Mesodermal cell (in vitro differentiated cells): ENCODE results near the gene FAM168A.
"Not testable (repeated sequence)": the region's sequence is repeated elsewhere in the genome, so short reads cannot be mapped to it uniquely, and the experiment has no call there.

ENCODE experiments used
- H3K27ac ChIP-seq: 2 replicates; pipeline ENCODE4 v1.7.0; 2013; ENCODE audit warnings: mild to moderate bottlenecking, low read depth, low read length, moderate library complexity; ENCODE audit not compliant: severe bottlenecking
- H3K36me3 ChIP-seq: 2 replicates; pipeline ENCODE4 v1.7.1; 2013; ENCODE audit warnings: mild to moderate bottlenecking, low read length, moderate library complexity; ENCODE audit not compliant: control insufficient read depth, insufficient read depth
- H3K4me1 ChIP-seq: one replicate; pipeline ENCODE4 v1.7.1; 2013; ENCODE audit warnings: mild to moderate bottlenecking, low read length; ENCODE audit not compliant: insufficient read depth, control insufficient read depth, poor library complexity, severe bottlenecking
- H3K4me3 ChIP-seq: 2 replicates; pipeline ENCODE4 v1.7.0; 2013; ENCODE audit warnings: low read length, control low read depth, mild to moderate bottlenecking; ENCODE audit not compliant: insufficient read depth, poor library complexity, severe bottlenecking; ENCODE audit errors: extremely low read depth
- H3K9me3 ChIP-seq: 2 replicates; pipeline ENCODE4 v1.7.1; 2013; ENCODE audit warnings: mild to moderate bottlenecking, low read length, moderate library complexity; ENCODE audit not compliant: control insufficient read depth
- WGBS, 2 experiments: methylation state at CpG; one replicate each; pipeline ENCODE4 v1.1.5; 2013; ENCODE audit warnings: missing lambda C conversion rate in 2 of 2; ENCODE audit not compliant: insufficient coverage in 2 of 2; 5-methylcytosine and 5-hydroxymethylcytosine counted together

The FAM168A gene

GRCh38 chr11:73592640-73593039 lies 5.3 kb downstream of the FAM168A start:
- H3K9me3 ChIP-seq = no peaks in the 10 kb centered on the region
- H3K4me3 ChIP-seq = no peak overlapping the region
- no peaks in the 10 kb centered on the region for H3K36me3 ChIP-seq
- WGBS, 2 experiments = 100% methylated on average over 2 of the region's 3 CpGs; no CpG with 5 or more reads in 1 of the 2 experiments
- no peak overlapping the region for H3K27ac ChIP-seq
- peaks cover 9% of the 10 kb centered on the region for H3K4me1 ChIP-seq

- Histone ChIP-seq H3K36me3 (no peaks in the 10 kb centered on the region), H3K4me3 (no peak overlapping the region), H3K4me1 (peaks cover 8% of the 10 kb centered on the region), H3K27ac (no peak overlapping the region), H3K9me3 (no peaks in the 10 kb centered on the region)
- 84% methylated on average over 3 of the region's 4 CpGs; no CpG with 5 or more reads in 1 of the 2 experiments for WGBS, 2 experiments
These were observed 6.2 kb downstream of the FAM168A start for GRCh38 chr11:73591743-73592142.

- WGBS, 2 experiments = 86 to 100% methylated on average over 1 to 2 of the region's 7 CpGs
These were observed 6.9 kb downstream of the FAM168A start for GRCh38 chr11:73590991-73591390.

GRCh38 chr11:73586791-73587190 lies 11.1 kb downstream of the FAM168A start:
- H3K9me3 ChIP-seq = no peaks in the 10 kb centered on the region
- whole genome bisulfite sequencing, 2 experiments = no CpG with 5 or more reads among the region's 1 CpG
- peaks cover 4% of the 10 kb centered on the region for H3K36me3 ChIP-seq
- no peaks in the 10 kb centered on the region for H3K4me1 ChIP-seq
- no peak overlapping the region for H3K27ac ChIP-seq
- no peak overlapping the region for H3K4me3 ChIP-seq

More at GRCh38 chr11:73590991-73591390, 6.9 kb downstream of the FAM168A start:
- Histone ChIP-seq H3K36me3 (no peaks in the 10 kb centered on the region), H3K4me1 (peaks cover 3% of the 10 kb centered on the region), H3K27ac (no peak overlapping the region), H3K9me3 (no peaks in the 10 kb centered on the region), H3K4me3 (no peak overlapping the region)

GRCh38 chr11:73585834-73586575 lies 11.9 kb downstream of the FAM168A start:
- WGBS, 2 experiments = no CpG with 5 or more reads among the region's 1 CpG
- H3K27ac ChIP-seq = no peak overlapping the region
- no peaks in the 10 kb centered on the region for H3K4me1 ChIP-seq
- peaks cover 4% of the 10 kb centered on the region for H3K36me3 ChIP-seq
- H3K9me3 ChIP-seq = no peaks in the 10 kb centered on the region
- no peak overlapping the region for H3K4me3 ChIP-seq

- Histone ChIP-seq H3K36me3 (peaks cover 4% of the 10 kb centered on the region), H3K9me3 (no peaks in the 10 kb centered on the region), H3K27ac (no peak overlapping the region), H3K4me3 (no peak overlapping the region), H3K4me1 (no peaks in the 10 kb centered on the region)
- WGBS, 2 experiments = 80 to 100% methylated on average over 1 to 2 of the region's 3 CpGs
These were observed 13.1 kb downstream of the FAM168A start for GRCh38 chr11:73584831-73585230.

- H3K4me3 ChIP-seq = no peak overlapping the region
- WGBS, 2 experiments = 96 to 100% methylated on average over 2 of the region's 3 CpGs
- H3K4me1 ChIP-seq = no peaks in the 10 kb centered on the region
- H3K9me3 ChIP-seq = no peaks in the 10 kb centered on the region
- peaks cover 4% of the 10 kb centered on the region for H3K36me3 ChIP-seq
- H3K27ac ChIP-seq = no peak overlapping the region
These were observed 15.3 kb downstream of the FAM168A start for GRCh38 chr11:73582653-73583052.

DNA sequence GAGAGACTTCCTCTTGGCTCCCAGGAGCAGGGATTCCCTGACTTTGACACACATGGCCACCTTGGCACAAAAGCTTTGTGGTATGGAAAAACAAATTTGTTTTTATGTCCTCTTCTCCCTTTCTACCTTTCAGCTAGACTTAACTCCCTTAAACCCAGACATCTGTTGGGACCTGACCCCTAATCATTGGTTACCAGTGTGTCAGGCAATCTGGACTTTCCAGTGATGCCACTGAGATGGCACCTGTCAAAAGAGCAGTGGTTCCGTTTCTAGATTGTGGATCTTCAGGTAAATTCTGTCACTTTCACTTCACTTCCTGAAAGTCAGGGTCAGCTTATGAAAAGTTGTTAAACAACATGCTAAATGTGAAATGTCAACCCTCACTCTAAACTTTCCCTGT lies 17.2 kb downstream of the FAM168A start:
- not testable (repeated sequence) for H3K27ac ChIP-seq, H3K4me3 ChIP-seq, H3K36me3 ChIP-seq, H3K9me3 ChIP-seq, H3K4me1 ChIP-seq
- WGBS, 2 experiments = no CpG with 5 or more reads among the region's 1 CpG

DNA sequence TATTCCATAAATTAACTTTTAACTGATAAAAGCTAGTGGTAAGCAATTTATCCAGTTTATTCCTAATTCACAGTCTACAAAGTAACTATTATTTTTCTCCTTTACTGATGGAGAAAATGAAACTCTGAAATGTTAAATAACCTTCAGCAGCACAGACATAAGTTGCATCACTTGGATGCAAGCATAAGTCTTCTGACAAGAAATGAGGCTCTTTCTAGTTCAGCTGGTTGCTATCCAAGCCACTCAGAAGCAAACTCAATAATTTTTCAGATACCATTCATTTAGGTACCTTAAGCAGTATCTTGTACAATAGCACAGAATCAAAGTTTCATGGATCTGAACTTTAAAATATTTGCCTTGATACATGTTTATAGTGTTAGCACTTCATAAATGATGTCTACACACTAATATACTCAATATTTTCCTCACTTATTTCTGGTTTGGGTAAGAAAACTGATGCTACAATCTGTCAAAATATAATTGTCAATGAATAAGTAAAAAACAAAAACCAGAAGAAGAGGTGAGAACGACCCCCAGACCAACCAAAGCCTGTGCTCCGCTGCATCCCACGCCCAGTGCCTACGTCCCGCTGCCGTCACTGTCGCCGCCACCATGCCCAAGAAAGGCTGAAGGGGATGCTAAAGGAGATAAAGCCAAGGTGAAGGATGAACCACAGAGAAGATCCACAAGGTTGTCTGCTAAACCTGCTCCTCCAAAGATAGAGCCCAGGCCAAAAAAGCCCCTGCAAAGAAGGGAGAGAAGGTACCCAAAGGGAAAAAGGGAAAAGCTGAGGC lies 18.1 kb downstream of the FAM168A start:
- H3K4me3 ChIP-seq = no peak overlapping the region
- 90 to 100% methylated on average over 7 of the region's 8 CpGs for WGBS, 2 experiments

DNA sequence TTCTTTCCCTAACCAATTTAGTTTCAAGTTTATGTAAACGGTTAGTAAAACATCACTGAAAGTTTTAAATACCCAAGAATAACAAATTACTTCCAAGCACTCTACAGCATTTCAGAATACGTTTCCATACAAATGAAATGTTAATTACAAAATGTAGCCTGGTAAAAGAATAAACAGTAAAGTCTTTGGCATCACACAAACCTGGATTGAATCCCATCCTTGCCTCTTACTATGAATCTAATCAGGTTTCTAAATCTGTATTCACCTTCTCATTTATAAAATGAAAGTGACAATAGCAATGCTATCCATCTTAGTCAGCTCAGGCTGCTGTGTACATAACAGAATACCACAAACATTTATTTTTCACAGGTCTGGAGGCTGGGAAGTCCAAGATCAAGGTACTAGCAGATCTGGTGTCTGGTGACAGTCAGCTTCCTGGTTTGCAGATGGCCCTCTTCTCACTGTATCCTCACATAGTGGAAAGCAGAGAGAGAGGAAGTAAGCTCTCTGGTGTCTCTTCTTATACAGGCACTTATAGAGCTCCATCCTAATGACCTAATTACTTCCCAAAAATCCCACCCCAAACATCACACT lies 19.2 kb downstream of the FAM168A start:
- no peak overlapping the region for H3K4me3 ChIP-seq
- no CpG with 5 or more reads among the region's 2 CpGs for WGBS, 2 experiments
- H3K4me1 ChIP-seq = no peaks in the 10 kb centered on the region
- H3K9me3 ChIP-seq = peaks cover 3% of the 10 kb centered on the region
- no peak overlapping the region for H3K27ac ChIP-seq
- H3K36me3 ChIP-seq = peaks cover 7% of the 10 kb centered on the region

More for the DNA sequence above, 18.1 kb downstream of the FAM168A start:
- no peak overlapping the region for H3K27ac ChIP-seq
- H3K36me3 ChIP-seq = peaks cover 7% of the 10 kb centered on the region
- H3K4me1 ChIP-seq = no peaks in the 10 kb centered on the region
- no peaks in the 10 kb centered on the region for H3K9me3 ChIP-seq
